Trophoblast cell (in vitro differentiated cells and primary cell): ENCODE measurements around the gene ISM1.

Source experiments
- DNase-seq, 2 donors: peaks; one replicate each; pipeline ENCODE4 v3.0.0-alpha.2; 2016
- H2AFZ ChIP-seq: 2 replicates; pipeline ENCODE4 v1.6.1; 2013; ENCODE audit warnings: low read length, moderate library complexity, mild to moderate bottlenecking; ENCODE audit not compliant: insufficient read depth, poor library complexity
- H2AK5ac ChIP-seq: 2 replicates; pipeline ENCODE4 v1.6.1; 2013; ENCODE audit warnings: mild to moderate bottlenecking, low read length
- H2BK120ac ChIP-seq: 2 replicates; pipeline ENCODE4 v1.6.1; 2013; ENCODE audit warnings: low read length, mild to moderate bottlenecking, moderate library complexity; ENCODE audit not compliant: insufficient read depth, poor library complexity
- H2BK12ac ChIP-seq: 2 replicates; pipeline ENCODE4 v1.6.1; 2013; ENCODE audit warnings: mild to moderate bottlenecking, low read length, moderate library complexity
- H2BK5ac ChIP-seq: 2 replicates; pipeline ENCODE4 v1.6.1; 2013; ENCODE audit warnings: low read length, low read depth, moderate library complexity, mild to moderate bottlenecking; ENCODE audit not compliant: poor library complexity
- H3K14ac ChIP-seq: 2 replicates; pipeline ENCODE4 v1.6.1; 2013; ENCODE audit warnings: mild to moderate bottlenecking, low read length
- H3K18ac ChIP-seq: 2 replicates; pipeline ENCODE4 v1.6.1; 2013; ENCODE audit warnings: mild to moderate bottlenecking, low read length
- H3K23ac ChIP-seq: 2 replicates; pipeline ENCODE4 v1.6.1; 2013; ENCODE audit warnings: low read length
- H3K27ac ChIP-seq: 2 replicates; pipeline ENCODE4 v1.5.1; 2013; ENCODE audit warnings: low read depth, mild to moderate bottlenecking, inconsistent platforms, low read length, moderate library complexity
- H3K27me3 ChIP-seq: 2 replicates; pipeline ENCODE4 v1.6.1; 2013; ENCODE audit warnings: inconsistent platforms, mild to moderate bottlenecking, low read length, moderate library complexity; ENCODE audit not compliant: insufficient read depth
- H3K36me3 ChIP-seq, 2 experiments: 1 replicate in 1 of 2; 2 replicates in 1 of 2; pipeline ENCODE4 v1.6.1; 2013; ENCODE audit warnings: low read length in 2 of 2, mild to moderate bottlenecking in 2 of 2, moderate library complexity in 1 of 2; ENCODE audit not compliant: insufficient read depth in 2 of 2, control insufficient read depth in 1 of 2
- H3K4ac ChIP-seq: 2 replicates; pipeline ENCODE4 v1.6.1; 2013; ENCODE audit warnings: low read depth, mild to moderate bottlenecking, low read length, moderate library complexity
- H3K4me1 ChIP-seq, 2 experiments: 1 replicate in 1 of 2; 2 replicates in 1 of 2; pipeline ENCODE4 v1.6.1; 2013; ENCODE audit warnings: low read length in 2 of 2, mild to moderate bottlenecking in 2 of 2, moderate library complexity in 1 of 2; ENCODE audit not compliant: insufficient read depth in 2 of 2, control insufficient read depth in 1 of 2
- H3K4me2 ChIP-seq: 2 replicates; pipeline ENCODE4 v1.6.1; 2013; ENCODE audit warnings: inconsistent platforms, mild to moderate bottlenecking, low read length, moderate library complexity
- H3K4me3 ChIP-seq: 2 replicates; pipeline ENCODE4 v1.5.1; 2013; ENCODE audit warnings: mild to moderate bottlenecking, low read depth, low read length, inconsistent platforms
- H3K79me1 ChIP-seq: one replicate; pipeline ENCODE4 v1.6.1; 2013; ENCODE audit warnings: low read length
- H3K79me2 ChIP-seq: 2 replicates; pipeline ENCODE4 v1.6.1; 2013; ENCODE audit warnings: low read length, mild to moderate bottlenecking; ENCODE audit not compliant: control insufficient read depth, insufficient read depth, poor library complexity
- H3K9ac ChIP-seq: 2 replicates; pipeline ENCODE4 v1.6.1; 2013; ENCODE audit warnings: mild to moderate bottlenecking, low read length
- H3K9me3 ChIP-seq: 2 replicates; pipeline ENCODE4 v1.6.1; 2013; ENCODE audit warnings: low read depth, mild to moderate bottlenecking, control low read depth, inconsistent platforms, low read length; ENCODE audit not compliant: insufficient read depth
- H4K12ac ChIP-seq: 2 replicates; pipeline ENCODE4 v1.6.1; 2013; ENCODE audit warnings: low read depth, mild to moderate bottlenecking, low read length, moderate library complexity
- H4K8ac ChIP-seq: 2 replicates; pipeline ENCODE4 v1.6.1; 2013; ENCODE audit warnings: low read depth, mild to moderate bottlenecking, low read length, moderate library complexity
- H4K91ac ChIP-seq: one replicate; pipeline ENCODE4 v1.6.1; 2013; ENCODE audit warnings: low read depth, mild to moderate bottlenecking, low read length, moderate library complexity
- WGBS: extraction: QIAGEN DNeasy Blood & Tissue Kit; methylation state at CpG from one replicate; pipeline ENCODE4 v1.1.7; 2013; ENCODE audit warnings: missing lambda C conversion rate; ENCODE audit not compliant: insufficient read length, insufficient coverage; ENCODE audit errors: extremely low coverage; 5-methylcytosine and 5-hydroxymethylcytosine counted together

ISM1 gene

DNA sequence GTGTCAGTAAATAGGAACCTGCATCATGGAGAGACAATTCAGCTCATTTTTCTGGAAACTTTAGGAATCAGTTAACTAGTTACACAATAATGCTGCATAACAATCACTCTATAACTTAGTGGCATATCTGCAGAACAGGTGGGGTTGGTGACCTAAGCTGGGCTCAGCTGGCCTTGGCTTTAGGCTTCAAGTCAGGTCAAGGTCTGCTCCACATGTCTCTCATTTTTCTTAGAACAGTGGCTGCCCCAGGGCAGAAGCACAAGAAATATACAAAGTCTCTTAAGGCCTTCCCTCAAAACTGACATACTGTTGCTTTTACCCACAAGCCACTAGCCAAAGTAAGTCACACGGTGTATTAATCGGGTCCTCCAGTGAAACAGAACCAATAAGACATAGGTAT, 14.1 kb upstream of the ISM1 start:
- Histone ChIP-seq H3K27me3 (no peaks in the 10 kb centered on the region), H3K36me3 (no peaks in the 10 kb centered on the region), H3K9me3 (no peaks in the 10 kb centered on the region), H3K4ac (no peak overlapping the region), H3K4me1 (no peaks in the 10 kb centered on the region), H4K8ac (no peak overlapping the region), H2AK5ac (no peak overlapping the region), H2BK120ac (no peak overlapping the region), H3K4me3 (no peak overlapping the region), H3K23ac (no peak overlapping the region), H3K4me2 (no peak overlapping the region), H3K9ac (no peak overlapping the region), H3K27ac (no peak overlapping the region), H2BK12ac (no peak overlapping the region), H4K91ac (no peak overlapping the region), H2BK5ac (no peak overlapping the region), H2AFZ (no peak overlapping the region), H4K12ac (no peak overlapping the region), H3K18ac (no peak overlapping the region), H3K79me2 (no peaks in the 10 kb centered on the region), H3K14ac (no peak overlapping the region), H3K79me1 (no peaks in the 10 kb centered on the region)
- DNase-seq = peak; percentile 52 to 79
- no CpG with 5 or more reads among the region's 2 CpGs for WGBS

DNA sequence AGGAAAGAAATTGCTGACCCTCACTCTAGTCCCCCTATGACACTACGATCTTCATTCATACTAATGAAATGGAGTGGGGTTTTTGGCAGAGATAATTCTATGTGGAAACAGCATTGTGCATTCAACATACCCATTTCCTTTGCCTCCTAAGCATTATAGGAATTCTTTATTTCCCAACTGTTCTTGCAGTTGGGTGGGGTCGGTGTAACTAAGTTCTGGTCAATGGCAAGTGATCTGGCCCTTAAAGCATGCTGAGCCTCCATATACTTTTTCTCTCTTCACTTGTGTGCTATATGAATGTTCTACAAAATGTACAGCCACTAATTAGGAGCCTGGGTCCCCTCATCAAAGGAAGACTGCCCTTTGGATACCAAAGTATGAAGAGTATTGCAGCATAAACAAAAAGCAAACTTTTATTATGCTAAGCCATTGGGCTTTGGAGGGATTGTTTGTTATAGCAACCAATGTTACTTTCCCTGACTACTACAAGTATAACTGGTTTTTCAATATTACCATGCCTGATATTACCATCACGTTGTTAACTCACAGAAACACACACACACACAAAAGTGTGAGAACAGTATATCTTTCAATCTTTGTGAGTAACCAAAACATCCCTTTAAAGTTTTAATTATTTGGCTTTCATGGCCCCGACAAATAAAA, 9.0 kb upstream of the ISM1 start:
- Histone ChIP-seq H3K79me2 (no peaks in the 10 kb centered on the region), H3K14ac (no peak overlapping the region), H2BK5ac (no peak overlapping the region), H2BK12ac (no peak overlapping the region), H3K9me3 (no peaks in the 10 kb centered on the region), H2AFZ (no peak overlapping the region), H3K4me2 (no peak overlapping the region), H4K12ac (no peak overlapping the region), H3K4me3 (no peak overlapping the region), H2BK120ac (no peak overlapping the region), H4K8ac (no peak overlapping the region), H3K4ac (no peak overlapping the region), H3K23ac (no peak overlapping the region), H2AK5ac (no peak overlapping the region), H4K91ac (no peak overlapping the region), H3K27ac (no peak overlapping the region), H3K9ac (no peak overlapping the region), H3K27me3 (peaks cover 5% of the 10 kb centered on the region), H3K4me1 (no peaks in the 10 kb centered on the region), H3K18ac (no peak overlapping the region), H3K36me3 (no peaks in the 10 kb centered on the region), H3K79me1 (no peaks in the 10 kb centered on the region)
- no CpG with 5 or more reads among the region's 4 CpGs for WGBS
- peak in 1 of 2 donors; percentile 68 for DNase-seq

DNA sequence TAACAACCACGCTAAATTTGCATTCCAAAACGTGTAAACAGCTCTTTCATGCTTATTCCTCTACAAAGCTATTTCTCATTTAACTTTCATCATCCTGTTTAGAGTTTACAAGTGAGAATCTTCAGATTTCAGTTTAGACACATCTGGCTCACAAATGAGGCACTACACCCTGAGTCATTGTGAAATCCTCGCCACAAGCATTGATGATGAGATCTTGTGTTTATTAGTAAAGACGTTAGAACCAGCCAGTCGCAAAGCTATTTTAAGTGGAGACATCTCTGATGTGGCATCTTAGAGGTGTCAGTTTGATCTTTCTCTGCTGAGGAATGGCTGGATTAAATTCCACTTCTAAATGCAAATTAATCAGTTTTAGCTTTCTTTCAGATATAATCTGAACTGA, 8.3 kb upstream of the ISM1 start:
- no peaks in the 10 kb centered on the region for H3K79me2 ChIP-seq
- H3K4me3 ChIP-seq = no peak overlapping the region
- H3K23ac ChIP-seq = no peak overlapping the region
- H3K79me1 ChIP-seq = no peaks in the 10 kb centered on the region
- H2BK12ac ChIP-seq = no peak overlapping the region
- H3K4me2 ChIP-seq = no peak overlapping the region
- H3K36me3 ChIP-seq = no peaks in the 10 kb centered on the region
- H3K4ac ChIP-seq = no peak overlapping the region
- no peak overlapping the region for H4K12ac ChIP-seq
- H3K18ac ChIP-seq = no peak overlapping the region
- H4K8ac ChIP-seq = no peak overlapping the region
- no peak overlapping the region for H3K14ac ChIP-seq
- H2BK5ac ChIP-seq = no peak overlapping the region
- H2BK120ac ChIP-seq = no peak overlapping the region
- H3K27me3 ChIP-seq = peaks cover 7% of the 10 kb centered on the region
- no peak overlapping the region for H4K91ac ChIP-seq
- no peak overlapping the region for H2AK5ac ChIP-seq
- H3K9me3 ChIP-seq = no peaks in the 10 kb centered on the region
- no peak overlapping the region for H3K27ac ChIP-seq
- no CpG with 5 or more reads among the region's 5 CpGs for WGBS
- peak; percentile 23 to 69 for DNase-seq
- no peak overlapping the region for H2AFZ ChIP-seq
- H3K4me1 ChIP-seq = no peaks in the 10 kb centered on the region
- H3K9ac ChIP-seq = no peak overlapping the region

DNA sequence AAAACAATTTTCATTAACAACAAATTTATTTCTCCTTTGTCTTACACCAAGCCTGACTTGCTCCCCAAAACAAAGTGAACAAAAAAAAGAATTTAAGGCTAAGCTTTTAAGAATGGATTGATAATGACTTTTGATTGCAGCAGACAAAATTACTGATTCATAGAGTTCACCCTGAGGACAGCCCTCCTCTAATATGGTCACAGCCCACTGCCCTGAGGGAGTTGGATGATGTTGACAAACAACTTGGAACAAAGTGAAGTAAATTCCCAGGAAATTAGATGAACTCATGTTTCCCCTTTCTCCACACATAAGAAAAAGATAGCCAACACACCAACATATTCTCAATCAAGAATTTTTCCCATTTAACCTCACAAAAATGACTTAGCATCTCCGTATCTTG, 7.7 kb upstream of the ISM1 start:
- Histone ChIP-seq H3K9me3 (no peaks in the 10 kb centered on the region), H3K4me2 (no peak overlapping the region), H3K79me2 (no peaks in the 10 kb centered on the region), H3K18ac (no peak overlapping the region), H4K8ac (no peak overlapping the region), H3K14ac (no peak overlapping the region), H3K27ac (no peak overlapping the region), H3K4me3 (no peak overlapping the region), H2AK5ac (no peak overlapping the region), H3K27me3 (peaks cover 10% of the 10 kb centered on the region), H3K23ac (no peak overlapping the region), H2BK120ac (no peak overlapping the region), H3K36me3 (no peaks in the 10 kb centered on the region), H3K4ac (no peak overlapping the region), H3K9ac (no peak overlapping the region), H2AFZ (no peak overlapping the region), H2BK5ac (no peak overlapping the region), H4K91ac (no peak overlapping the region), H3K4me1 (no peaks in the 10 kb centered on the region), H2BK12ac (no peak overlapping the region), H3K79me1 (no peaks in the 10 kb centered on the region), H4K12ac (no peak overlapping the region)
- no CpG with 5 or more reads among the region's 1 CpG for WGBS
- peak in 1 of 2 donors; percentile 10 for DNase-seq
